SK-N-SH (cell line): ENCODE results near the gene CHAF1A.

Source experiments
- CHD2 ChIP-seq: fragments of 150-350 bp; IDR thresholded peaks from 2 replicates; pipeline ENCODE4 v1.6.1; 2018; ENCODE audit warnings: low read length; ENCODE audit not compliant: partially characterized antibody
- EZH2phosphoT487 ChIP-seq: fragments of 200-600 bp; sonication (generic); IDR thresholded peaks from 2 replicates; pipeline ENCODE4 v1.6.1; 2017; ENCODE audit warnings: low read depth, mixed run types, mild to moderate bottlenecking, antibody characterized with exemption, moderate library complexity, borderline replicate concordance
- RFX5 ChIP-seq: IDR thresholded peaks from 2 replicates; pipeline ENCODE4 v1.6.1; 2012; ENCODE audit warnings: mild to moderate bottlenecking, improper control_type of control experiment, low read length
- TF ChIP-seq, protein P1 (sequence below): fragments of 200-600 bp; sonication (generic); IDR thresholded peaks from 2 replicates; pipeline ENCODE4 v1.6.1; 2017; ENCODE audit warnings: antibody characterized with exemption, mild to moderate bottlenecking, moderate library complexity

DNA sequence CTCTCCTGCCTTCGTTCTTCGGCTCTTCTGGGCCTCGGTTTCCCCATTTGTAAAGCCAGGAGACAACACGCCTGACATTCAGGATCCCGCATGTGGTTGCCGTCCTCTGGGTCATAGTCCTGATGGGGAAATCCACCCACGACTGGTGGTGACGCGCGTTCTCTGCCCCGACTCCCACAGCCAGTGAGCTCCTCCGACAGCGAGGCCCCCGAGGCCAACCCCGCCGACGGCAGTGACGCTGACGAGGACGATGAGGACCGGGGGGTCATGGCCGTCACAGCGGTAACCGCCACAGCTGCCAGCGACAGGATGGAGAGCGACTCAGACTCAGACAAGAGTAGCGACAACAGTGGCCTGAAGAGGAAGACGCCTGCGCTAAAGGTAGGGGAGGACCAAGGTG is 86.1 kb downstream of the CHAF1A start:
- TF ChIP-seq EZH2phosphoT487 (no peak), RFX5 (no peak), CHD2 (no peak)
- TF ChIP-seq, protein P1, sequence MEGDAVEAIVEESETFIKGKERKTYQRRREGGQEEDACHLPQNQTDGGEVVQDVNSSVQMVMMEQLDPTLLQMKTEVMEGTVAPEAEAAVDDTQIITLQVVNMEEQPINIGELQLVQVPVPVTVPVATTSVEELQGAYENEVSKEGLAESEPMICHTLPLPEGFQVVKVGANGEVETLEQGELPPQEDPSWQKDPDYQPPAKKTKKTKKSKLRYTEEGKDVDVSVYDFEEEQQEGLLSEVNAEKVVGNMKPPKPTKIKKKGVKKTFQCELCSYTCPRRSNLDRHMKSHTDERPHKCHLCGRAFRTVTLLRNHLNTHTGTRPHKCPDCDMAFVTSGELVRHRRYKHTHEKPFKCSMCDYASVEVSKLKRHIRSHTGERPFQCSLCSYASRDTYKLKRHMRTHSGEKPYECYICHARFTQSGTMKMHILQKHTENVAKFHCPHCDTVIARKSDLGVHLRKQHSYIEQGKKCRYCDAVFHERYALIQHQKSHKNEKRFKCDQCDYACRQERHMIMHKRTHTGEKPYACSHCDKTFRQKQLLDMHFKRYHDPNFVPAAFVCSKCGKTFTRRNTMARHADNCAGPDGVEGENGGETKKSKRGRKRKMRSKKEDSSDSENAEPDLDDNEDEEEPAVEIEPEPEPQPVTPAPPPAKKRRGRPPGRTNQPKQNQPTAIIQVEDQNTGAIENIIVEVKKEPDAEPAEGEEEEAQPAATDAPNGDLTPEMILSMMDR = no peak
